K562 (cell line): ENCODE results near the gene PTCH1. TPM values are rescaled to one million over a fixed set of nuclear protein-coding genes. Genes with fewer than 3 reads are reported as not detected.

ENCODE experiments used
- ARID3A ChIP-seq: IDR thresholded peaks from 2 replicates; pipeline ENCODE4 v1.6.1; 2012; ENCODE audit warnings: low read depth, low read length, improper control_type of control experiment, borderline replicate concordance
- ELF2 ChIP-seq: fragments of 250-450 bp; sonication (Bioruptor Pico); IDR thresholded peaks from 2 replicates; pipeline ENCODE4 v1.5.0; 2021; ENCODE audit warnings: mild to moderate bottlenecking
- HDAC1 ChIP-seq, 2 experiments: fragments of 450-650 bp; IDR thresholded peaks; 2 replicates each; pipeline ENCODE4 v1.6.1; 2016 to 2017; ENCODE audit warnings: inconsistent platforms in 1 of 2, mild to moderate bottlenecking in 1 of 2, moderate library complexity in 1 of 2
- HINFP ChIP-seq: fragments of 450-650 bp; conservative IDR thresholded peaks from 2 replicates; pipeline ENCODE4 v1.6.1; 2016; ENCODE audit warnings: missing genetic modification characterization, low read depth, mild to moderate bottlenecking, control low read depth, missing compliant biosample characterization
- NFIX ChIP-seq: fragments of 250-450 bp; sonication (Bioruptor Pico); IDR thresholded peaks from 2 replicates; pipeline ENCODE4 v1.4.0; 2020; ENCODE audit warnings: low read depth, mild to moderate bottlenecking, moderate library complexity
- RFX7 ChIP-seq: fragments of 250-450 bp; sonication (Bioruptor Pico); IDR thresholded peaks from 2 replicates; pipeline ENCODE4 v1.5.1; 2021; ENCODE audit warnings: mild to moderate bottlenecking
- SUPT5H ChIP-seq: fragments of 450-650 bp; IDR thresholded peaks from 2 replicates; pipeline ENCODE4 v1.6.1; 2016
- ZNF644 ChIP-seq: fragments of 200-800 bp; sonication (Bioruptor generic); IDR thresholded peaks from 2 replicates; pipeline ENCODE4 v1.6.1; 2016; ENCODE audit warnings: low read depth, missing genetic modification characterization, missing compliant biosample characterization
- polyA plus RNA-seq, 8 experiments: library from polyadenylated mRNA; depleted of rRNA in 4 of 8; stranded (reverse) in 5 of 8; unstranded in 3 of 8; fragments of >200 nt; fragmentation: Nextera tagmentation in 2 of 8; fragmentation: Illumina TruSeq in 1 of 8; extraction: Ambion mirVana in 2 of 8; extraction: Trizol in 1 of 8; gene quantifications; 2 replicates each; pipeline versions ENCODE4 v1.2.1 to v1.2.3, GENCODE V29; 2011 to 2014; ENCODE audit warnings: inconsistent platforms in 1 of 8, missing spikeins in 1 of 8
- total RNA-seq, 7 experiments: library from RNA; depleted of rRNA in 6 of 7; stranded (reverse); fragments of >200 nt in 6 of 7; fragmentation: Illumina TruSeq in 2 of 7; extraction: Trizol in 2 of 7; gene quantifications; 2 replicates each; pipeline versions ENCODE4 v1.2.1 to v1.2.3, GENCODE V29; 2011 to 2021; ENCODE audit warnings: low replicate concordance in 1 of 7

The PTCH1 gene
- total and polyA plus RNA-seq, 9 of the 15 experiments (the other 6 are each of a cell fraction or from before 2014, with no cell fraction given): 0.70 to 9.9 (median 3.8) TPM

- no peak for TF ChIP-seq HINFP (tag)
- no peak for TF ChIP-seq ELF2 (CRISPR knock-in tag)
- TF ChIP-seq HDAC1 (IDR thresholded peaks at IDR 0.05): peak in 1 of 2 experiments; percentile 29; a peak in 1 of 4 replicates
- no peak for TF ChIP-seq ARID3A
- no peak for TF ChIP-seq NFIX
- no peak for TF ChIP-seq ZNF644
- no peak for TF ChIP-seq SUPT5H
- no peak for TF ChIP-seq RFX7
Observed at GRCh38 chr9:95431286-95431685, 85.5 kb downstream of the PTCH1 start (continued).
